Subcutaneous adipose tissue (tissue), 4 donors: ENCODE data around the gene TNN. TPM values are rescaled to one million over a fixed set of nuclear protein-coding genes. Genes with fewer than 3 reads are reported as not detected.

Source experiments
- total RNA-seq, 4 donors: library from RNA; depleted of rRNA; stranded (reverse); fragments of >200 nt; gene quantifications; one replicate each; pipeline ENCODE4 v1.1.0, GENCODE V29; 2016
- TF ChIP-seq, protein P1 (sequence below): fragments of 450-650 bp; IDR thresholded peaks from one replicate; pipeline ENCODE4 v1.5.1; 2016; ENCODE audit warnings: low read depth, mild to moderate bottlenecking, control low read depth, antibody characterized with exemption, moderate library complexity

The TNN gene
- total RNA-seq, 4 donors from 2014 or later = 0.51 to 18.3 (median 0.85) TPM

DNA sequence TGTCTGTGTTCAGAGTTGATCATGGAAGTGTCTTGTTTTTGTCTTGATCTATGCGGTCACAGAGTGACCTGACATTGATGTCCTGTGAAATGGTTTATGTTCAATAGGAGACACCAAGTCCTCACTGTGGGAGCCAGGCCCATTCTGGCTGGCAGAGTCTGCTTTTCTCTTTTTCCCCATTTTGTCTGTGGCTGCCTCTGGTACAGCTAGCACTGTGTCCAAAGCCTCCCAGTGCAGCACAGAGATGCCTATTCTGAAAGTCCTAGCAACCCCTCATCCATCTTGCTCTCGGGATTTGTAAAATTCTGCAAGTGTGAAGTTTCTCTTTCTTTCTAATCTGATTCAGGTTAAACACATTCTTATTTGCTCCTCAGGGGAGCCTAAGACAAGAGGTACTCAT lies 14.3 kb downstream of the TNN start:
- TF ChIP-seq, protein P1, sequence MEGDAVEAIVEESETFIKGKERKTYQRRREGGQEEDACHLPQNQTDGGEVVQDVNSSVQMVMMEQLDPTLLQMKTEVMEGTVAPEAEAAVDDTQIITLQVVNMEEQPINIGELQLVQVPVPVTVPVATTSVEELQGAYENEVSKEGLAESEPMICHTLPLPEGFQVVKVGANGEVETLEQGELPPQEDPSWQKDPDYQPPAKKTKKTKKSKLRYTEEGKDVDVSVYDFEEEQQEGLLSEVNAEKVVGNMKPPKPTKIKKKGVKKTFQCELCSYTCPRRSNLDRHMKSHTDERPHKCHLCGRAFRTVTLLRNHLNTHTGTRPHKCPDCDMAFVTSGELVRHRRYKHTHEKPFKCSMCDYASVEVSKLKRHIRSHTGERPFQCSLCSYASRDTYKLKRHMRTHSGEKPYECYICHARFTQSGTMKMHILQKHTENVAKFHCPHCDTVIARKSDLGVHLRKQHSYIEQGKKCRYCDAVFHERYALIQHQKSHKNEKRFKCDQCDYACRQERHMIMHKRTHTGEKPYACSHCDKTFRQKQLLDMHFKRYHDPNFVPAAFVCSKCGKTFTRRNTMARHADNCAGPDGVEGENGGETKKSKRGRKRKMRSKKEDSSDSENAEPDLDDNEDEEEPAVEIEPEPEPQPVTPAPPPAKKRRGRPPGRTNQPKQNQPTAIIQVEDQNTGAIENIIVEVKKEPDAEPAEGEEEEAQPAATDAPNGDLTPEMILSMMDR = no peak

- TF ChIP-seq, protein P1 = no peak
These were observed 20.9 kb downstream of the TNN start for GRCh38 chr1:175088525-175088951.

GRCh38 chr1:175089136-175089718 lies 21.6 kb downstream of the TNN start:
- TF ChIP-seq, protein P1 = no peak

- TF ChIP-seq, protein P1 = no peak
These were observed 23.1 kb downstream of the TNN start for GRCh38 chr1:175090780-175091179.

DNA sequence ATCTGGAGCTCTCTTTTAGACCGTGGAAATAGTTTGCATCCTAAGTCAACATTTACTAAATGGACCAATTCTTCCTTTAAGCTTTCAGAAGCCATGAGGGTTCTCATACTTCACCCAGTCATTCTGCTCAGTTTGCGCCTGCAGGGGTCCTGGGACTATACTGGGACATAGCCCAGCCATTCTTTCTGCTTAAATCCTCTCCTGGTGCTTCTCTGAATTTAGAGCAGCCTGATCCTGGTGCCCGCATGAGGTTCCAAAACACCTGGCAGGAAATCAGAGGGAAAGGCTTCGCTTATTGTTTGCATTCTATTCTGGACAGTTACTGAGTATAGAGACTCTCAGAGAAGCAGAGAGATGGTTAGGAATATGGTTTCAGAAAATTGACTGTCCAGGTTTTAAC lies 27.0 kb downstream of the TNN start:
- TF ChIP-seq, protein P1 = no peak

DNA sequence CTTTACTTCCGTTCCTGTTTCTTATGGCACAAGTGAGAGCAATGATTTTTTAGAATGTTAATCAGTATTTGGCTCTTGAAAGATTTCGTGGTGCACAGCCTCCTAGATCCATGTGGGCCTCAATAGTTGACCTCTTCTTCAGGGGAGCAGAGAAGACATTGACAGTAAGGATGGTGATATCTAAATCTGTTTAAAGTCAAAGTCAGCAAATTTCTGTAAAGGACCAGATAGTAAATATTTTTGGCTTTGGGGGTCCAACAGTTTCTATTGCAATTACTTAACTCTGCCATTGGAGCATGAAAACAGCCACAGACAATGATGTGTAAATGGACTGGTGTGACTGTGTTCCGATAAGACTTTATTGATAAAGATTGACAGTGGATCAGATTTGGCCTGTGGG lies 27.4 kb downstream of the TNN start:
- TF ChIP-seq, protein P1 = no peak

- TF ChIP-seq, protein P1 = no peak
These were observed 28.5 kb downstream of the TNN start for GRCh38 chr1:175095978-175096607.
